ENCODE data around the gene PTGR2.

Gene PTGR2

DNA sequence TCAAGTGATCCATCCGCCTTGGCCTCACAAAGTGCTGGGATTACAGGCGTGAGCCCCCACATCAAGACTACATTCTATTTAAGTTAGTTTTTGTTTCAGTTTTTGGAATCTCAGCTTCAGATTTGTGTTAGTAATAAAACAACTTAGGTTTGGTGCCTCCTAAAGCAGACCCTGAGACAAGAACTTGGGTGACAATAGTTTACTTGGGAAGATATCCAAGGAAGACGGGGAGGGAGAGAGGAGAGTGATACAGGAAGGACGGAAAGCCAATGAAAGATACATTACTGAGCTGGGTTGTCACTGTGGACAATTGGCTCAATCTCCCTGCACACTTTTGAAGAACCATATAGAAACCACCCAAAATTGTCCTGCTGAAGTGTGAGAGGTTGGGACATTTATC, 22.6 kb upstream of the PTGR2 start:
- H3K4me2 ChIP-seq (ENCODE audit: low read length), result no peak overlapping the region
- H3K27ac ChIP-seq (ENCODE audit: low read depth, low read length, poor library complexity, severe bottlenecking), result no peak overlapping the region
- no peaks in the 10 kb centered on the region for H3K27me3 ChIP-seq (ENCODE audit: insufficient read depth, low read length)
- no peaks in the 10 kb centered on the region for H4K20me1 ChIP-seq (ENCODE audit: insufficient read depth, low read length)
- H3K9me2 ChIP-seq (ENCODE audit: low read depth, low read length), result no peaks in the 10 kb centered on the region
- TF ChIP-seq, protein P1, sequence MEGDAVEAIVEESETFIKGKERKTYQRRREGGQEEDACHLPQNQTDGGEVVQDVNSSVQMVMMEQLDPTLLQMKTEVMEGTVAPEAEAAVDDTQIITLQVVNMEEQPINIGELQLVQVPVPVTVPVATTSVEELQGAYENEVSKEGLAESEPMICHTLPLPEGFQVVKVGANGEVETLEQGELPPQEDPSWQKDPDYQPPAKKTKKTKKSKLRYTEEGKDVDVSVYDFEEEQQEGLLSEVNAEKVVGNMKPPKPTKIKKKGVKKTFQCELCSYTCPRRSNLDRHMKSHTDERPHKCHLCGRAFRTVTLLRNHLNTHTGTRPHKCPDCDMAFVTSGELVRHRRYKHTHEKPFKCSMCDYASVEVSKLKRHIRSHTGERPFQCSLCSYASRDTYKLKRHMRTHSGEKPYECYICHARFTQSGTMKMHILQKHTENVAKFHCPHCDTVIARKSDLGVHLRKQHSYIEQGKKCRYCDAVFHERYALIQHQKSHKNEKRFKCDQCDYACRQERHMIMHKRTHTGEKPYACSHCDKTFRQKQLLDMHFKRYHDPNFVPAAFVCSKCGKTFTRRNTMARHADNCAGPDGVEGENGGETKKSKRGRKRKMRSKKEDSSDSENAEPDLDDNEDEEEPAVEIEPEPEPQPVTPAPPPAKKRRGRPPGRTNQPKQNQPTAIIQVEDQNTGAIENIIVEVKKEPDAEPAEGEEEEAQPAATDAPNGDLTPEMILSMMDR (IDR thresholded peaks at IDR 0.05; ENCODE audit: low read length), result no peak
- no peak for TF ChIP-seq EZH2 (IDR thresholded peaks at IDR 0.05; ENCODE audit: borderline replicate concordance, low read length)
- H2AFZ ChIP-seq (ENCODE audit: low read length), result no peak overlapping the region
- no peak overlapping the region for H3K4me3 ChIP-seq (ENCODE audit: low read depth, low read length, poor library complexity, severe bottlenecking)
- H3K9ac ChIP-seq (ENCODE audit: low read length), result no peak overlapping the region
- no peaks in the 10 kb centered on the region for H3K79me2 ChIP-seq (ENCODE audit: insufficient read depth, low read length)
- H3K4me1 ChIP-seq (ENCODE audit: insufficient read depth, low read length, severe bottlenecking), result no peaks in the 10 kb centered on the region
- no peaks in the 10 kb centered on the region for H3K36me3 ChIP-seq (ENCODE audit: insufficient read depth, low read length)
- H3K9me3 ChIP-seq (ENCODE audit: low read length), result no peaks in the 10 kb centered on the region
- H3F3A ChIP-seq (ENCODE audit: insufficient read depth, low read length), result no peaks in the 10 kb centered on the region

DNA sequence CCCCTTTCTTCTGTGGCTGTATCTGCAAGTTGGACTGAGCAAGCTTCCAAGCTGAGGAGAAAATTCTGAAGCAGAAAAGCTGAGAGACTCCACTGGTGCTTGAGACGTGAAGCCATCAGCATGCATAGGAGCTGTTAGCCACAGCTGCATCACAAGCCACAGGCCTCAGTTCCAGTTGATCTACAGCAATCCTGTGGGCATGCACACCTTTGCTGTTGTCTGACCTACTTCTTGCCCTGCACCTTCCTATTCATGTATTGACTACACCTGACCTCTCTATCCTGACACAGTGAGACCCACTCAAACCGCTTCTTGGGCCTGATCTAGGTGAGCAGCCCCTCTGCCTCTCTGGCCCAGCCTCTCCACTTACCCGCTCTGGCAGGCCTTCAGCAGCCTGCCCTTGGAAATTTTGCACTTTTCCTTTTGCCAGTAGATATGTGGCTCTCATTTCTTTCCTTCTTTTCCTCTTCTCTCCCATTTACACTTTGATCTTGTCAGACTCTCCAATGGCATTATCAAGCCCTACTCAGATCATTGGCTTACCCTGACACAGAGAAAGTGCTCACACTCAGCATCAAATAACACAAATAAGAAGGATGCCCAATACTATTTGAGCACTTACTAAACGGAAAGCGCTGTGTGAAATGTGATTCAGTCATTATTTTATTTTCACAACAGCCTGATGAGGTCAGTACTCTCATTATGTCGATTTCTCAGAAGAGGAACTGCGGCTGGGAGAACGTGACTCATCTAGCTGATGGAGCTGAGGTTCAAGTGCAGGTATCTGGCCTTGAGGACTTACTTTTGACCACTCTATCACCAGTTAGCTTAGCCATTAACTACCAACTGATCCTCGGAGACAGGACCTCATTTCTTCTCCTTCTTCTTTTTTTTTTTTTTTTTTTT, 21.9 kb upstream of the PTGR2 start:
- Histone ChIP-seq H2AFZ (ENCODE audit: low read length) (no peak overlapping the region), H3K9me2 (ENCODE audit: low read depth, low read length) (no peaks in the 10 kb centered on the region), H4K20me1 (ENCODE audit: insufficient read depth, low read length) (no peaks in the 10 kb centered on the region), H3K9ac (ENCODE audit: low read length) (no peak overlapping the region), H3K4me1 (ENCODE audit: insufficient read depth, low read length, severe bottlenecking) (no peaks in the 10 kb centered on the region), H3K9me3 (ENCODE audit: low read length) (no peaks in the 10 kb centered on the region), H3F3A (ENCODE audit: insufficient read depth, low read length) (no peaks in the 10 kb centered on the region), H3K79me2 (ENCODE audit: insufficient read depth, low read length) (no peaks in the 10 kb centered on the region), H3K4me2 (ENCODE audit: low read length) (no peak overlapping the region), H3K27ac (ENCODE audit: low read depth, low read length, poor library complexity, severe bottlenecking) (no peak overlapping the region), H3K36me3 (ENCODE audit: insufficient read depth, low read length) (no peaks in the 10 kb centered on the region), H3K4me3 (ENCODE audit: low read depth, low read length, poor library complexity, severe bottlenecking) (no peak overlapping the region), H3K27me3 (ENCODE audit: insufficient read depth, low read length) (no peaks in the 10 kb centered on the region)
- TF ChIP-seq EZH2 (IDR thresholded peaks at IDR 0.05; ENCODE audit: borderline replicate concordance, low read length), result no peak
- TF ChIP-seq, protein P1 (IDR thresholded peaks at IDR 0.05; ENCODE audit: low read length), result peak; percentile 10; the same call in 1 of the 2 replicates

DNA sequence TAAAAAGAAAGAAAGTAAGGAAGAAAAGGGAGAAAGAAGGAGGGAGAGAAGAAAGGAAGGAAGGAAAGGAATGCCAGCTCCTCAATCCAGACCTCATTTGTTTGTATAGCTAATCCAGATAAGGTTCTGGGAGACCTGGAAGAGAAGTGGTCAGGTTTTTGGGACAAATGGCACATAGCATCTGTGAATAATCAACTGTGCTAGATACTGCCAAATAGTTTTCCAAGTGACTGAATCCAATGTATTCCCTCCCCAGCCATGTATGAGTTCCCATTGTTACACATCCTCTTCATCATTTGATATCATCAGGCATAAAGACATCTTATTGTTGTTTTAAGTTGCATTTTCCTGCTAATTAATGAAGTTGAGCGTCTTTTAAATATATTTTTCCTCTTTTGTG, 18.6 kb upstream of the PTGR2 start:
- Histone ChIP-seq H3K36me3 (ENCODE audit: insufficient read depth, low read length) (no peaks in the 10 kb centered on the region), H3K27me3 (ENCODE audit: insufficient read depth, low read length) (no peaks in the 10 kb centered on the region), H2AFZ (ENCODE audit: low read length) (no peak overlapping the region)

More for the DNA sequence above, 18.6 kb upstream of the PTGR2 start:
- no peaks in the 10 kb centered on the region for H4K20me1 ChIP-seq (ENCODE audit: insufficient read depth, low read length)
- no peak overlapping the region for H3K27ac ChIP-seq (ENCODE audit: low read depth, low read length, poor library complexity, severe bottlenecking)
- no peaks in the 10 kb centered on the region for H3K9me3 ChIP-seq (ENCODE audit: low read length)
- no peaks in the 10 kb centered on the region for H3K9me2 ChIP-seq (ENCODE audit: low read depth, low read length)
- no peak overlapping the region for H3K4me3 ChIP-seq (ENCODE audit: low read depth, low read length, poor library complexity, severe bottlenecking)
- TF ChIP-seq, protein P1 (IDR thresholded peaks at IDR 0.05; ENCODE audit: low read length), result no peak
- no peak for TF ChIP-seq EZH2 (IDR thresholded peaks at IDR 0.05; ENCODE audit: borderline replicate concordance, low read length)
- no peaks in the 10 kb centered on the region for H3F3A ChIP-seq (ENCODE audit: insufficient read depth, low read length)
- no peak overlapping the region for H3K4me2 ChIP-seq (ENCODE audit: low read length)
- H3K4me1 ChIP-seq (ENCODE audit: insufficient read depth, low read length, severe bottlenecking), result no peaks in the 10 kb centered on the region
- H3K79me2 ChIP-seq (ENCODE audit: insufficient read depth, low read length), result no peaks in the 10 kb centered on the region
- H3K9ac ChIP-seq (ENCODE audit: low read length), result no peak overlapping the region

Measured in OCI-LY1 (cell line).